HPDE6-E6E7 (cell line): ENCODE measurements around the gene ZNF469.

ENCODE experiments used
- DNase-seq: peaks from one replicate; pipeline ENCODE4 v3.0.0; 2011; ENCODE audit warnings: missing footprints; ENCODE audit errors: extremely low spot score

ZNF469 gene, protein sequence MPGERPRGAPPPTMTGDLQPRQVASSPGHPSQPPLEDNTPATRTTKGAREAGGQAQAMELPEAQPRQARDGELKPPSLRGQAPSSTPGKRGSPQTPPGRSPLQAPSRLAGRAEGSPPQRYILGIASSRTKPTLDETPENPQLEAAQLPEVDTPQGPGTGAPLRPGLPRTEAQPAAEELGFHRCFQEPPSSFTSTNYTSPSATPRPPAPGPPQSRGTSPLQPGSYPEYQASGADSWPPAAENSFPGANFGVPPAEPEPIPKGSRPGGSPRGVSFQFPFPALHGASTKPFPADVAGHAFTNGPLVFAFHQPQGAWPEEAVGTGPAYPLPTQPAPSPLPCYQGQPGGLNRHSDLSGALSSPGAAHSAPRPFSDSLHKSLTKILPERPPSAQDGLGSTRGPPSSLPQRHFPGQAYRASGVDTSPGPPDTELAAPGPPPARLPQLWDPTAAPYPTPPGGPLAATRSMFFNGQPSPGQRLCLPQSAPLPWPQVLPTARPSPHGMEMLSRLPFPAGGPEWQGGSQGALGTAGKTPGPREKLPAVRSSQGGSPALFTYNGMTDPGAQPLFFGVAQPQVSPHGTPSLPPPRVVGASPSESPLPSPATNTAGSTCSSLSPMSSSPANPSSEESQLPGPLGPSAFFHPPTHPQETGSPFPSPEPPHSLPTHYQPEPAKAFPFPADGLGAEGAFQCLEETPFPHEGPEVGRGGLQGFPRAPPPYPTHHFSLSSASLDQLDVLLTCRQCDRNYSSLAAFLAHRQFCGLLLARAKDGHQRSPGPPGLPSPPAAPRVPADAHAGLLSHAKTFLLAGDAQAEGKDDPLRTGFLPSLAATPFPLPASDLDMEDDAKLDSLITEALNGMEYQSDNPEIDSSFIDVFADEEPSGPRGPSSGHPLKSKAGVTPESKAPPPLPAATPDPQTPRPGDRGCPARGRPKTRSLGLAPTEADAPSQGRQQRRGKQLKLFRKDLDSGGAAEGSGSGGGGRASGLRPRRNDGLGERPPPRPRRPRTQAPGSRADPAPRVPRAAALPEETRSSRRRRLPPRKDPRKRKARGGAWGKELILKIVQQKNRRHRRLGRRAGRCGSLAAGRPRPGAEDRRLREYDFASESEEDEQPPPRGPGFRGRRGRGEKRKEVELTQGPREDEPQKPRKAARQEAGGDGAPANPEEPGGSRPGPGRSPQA (N-terminal part only)

DNA sequence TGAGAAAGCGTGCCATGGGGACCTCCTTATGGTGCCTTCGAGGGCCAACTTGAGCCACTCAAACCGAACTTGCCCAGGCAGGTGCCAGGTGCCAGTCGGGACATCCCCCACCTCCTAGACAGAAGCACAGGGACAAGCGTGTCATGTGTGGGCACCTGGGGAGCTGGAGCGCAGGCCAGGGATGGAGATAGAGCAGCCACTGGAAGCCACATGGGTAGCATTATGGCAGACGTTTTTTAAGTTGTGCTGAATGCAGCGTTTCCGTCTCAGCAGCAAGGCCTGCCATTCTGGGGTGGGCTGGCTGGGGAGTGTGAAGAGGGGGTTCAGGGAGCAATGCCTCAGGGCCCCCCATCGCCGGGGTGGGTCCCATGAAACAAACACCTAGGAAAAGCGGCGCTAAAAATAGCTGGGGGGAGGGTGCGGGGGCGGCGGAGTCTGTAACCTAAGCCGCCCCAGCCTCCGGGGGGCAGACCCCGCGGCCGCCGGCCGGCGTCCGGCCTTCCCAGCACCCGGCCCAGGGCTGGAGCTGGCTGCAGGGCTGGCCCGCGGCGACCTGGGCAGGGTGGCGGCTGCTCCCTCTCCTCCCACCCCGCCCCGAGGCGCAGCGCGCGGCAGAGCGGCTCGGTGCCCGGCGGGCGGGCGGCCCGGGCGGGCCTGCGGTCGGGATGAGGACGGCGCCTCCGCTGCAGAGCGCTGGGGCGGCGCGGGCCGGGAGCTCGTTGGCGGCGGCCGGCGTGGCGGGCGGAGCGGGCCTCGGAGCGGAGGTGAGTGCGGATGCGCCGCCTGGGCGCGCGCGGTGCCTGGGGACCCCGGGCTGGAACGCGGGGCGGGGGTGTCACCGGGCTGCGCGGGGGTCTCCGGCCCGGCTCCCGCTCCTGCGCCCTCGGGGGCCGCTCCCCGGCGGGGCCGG lies at the start of gene ZNF469:
Gene ZNF469 (plus strand): TSS at position 469 of the 910 bp plus-strand sequence. CDS start 44,512 bp downstream, outside the sequence.
- DNase-seq = no peak

GRCh38 chr16:88333848-88334777 lies 48.6 kb upstream of the ZNF469 start:
- no peak for DNase-seq

GRCh38 chr16:88334778-88335720 lies 47.7 kb upstream of the ZNF469 start:
- DNase-seq = no peak

DNA sequence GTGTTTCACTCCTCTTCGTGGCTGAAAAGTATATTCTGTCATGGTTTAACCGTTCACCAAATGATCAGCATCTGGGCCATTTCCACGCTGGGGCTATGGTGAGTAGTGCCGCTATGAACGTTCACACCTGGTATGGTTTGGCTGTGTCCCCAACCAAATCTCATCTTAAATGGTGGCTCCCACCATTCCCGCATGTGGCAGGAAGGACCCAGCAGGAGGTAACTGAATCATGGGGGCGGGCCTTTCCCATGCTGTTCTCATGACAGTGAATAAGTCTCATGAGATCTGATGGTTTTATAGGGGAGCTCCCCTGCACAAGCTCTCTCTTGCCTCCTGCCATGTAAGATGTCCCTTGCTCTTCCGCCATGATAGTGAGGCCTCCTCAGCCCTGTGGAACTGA lies 45.7 kb upstream of the ZNF469 start:
- DNase-seq = no peak

DNA sequence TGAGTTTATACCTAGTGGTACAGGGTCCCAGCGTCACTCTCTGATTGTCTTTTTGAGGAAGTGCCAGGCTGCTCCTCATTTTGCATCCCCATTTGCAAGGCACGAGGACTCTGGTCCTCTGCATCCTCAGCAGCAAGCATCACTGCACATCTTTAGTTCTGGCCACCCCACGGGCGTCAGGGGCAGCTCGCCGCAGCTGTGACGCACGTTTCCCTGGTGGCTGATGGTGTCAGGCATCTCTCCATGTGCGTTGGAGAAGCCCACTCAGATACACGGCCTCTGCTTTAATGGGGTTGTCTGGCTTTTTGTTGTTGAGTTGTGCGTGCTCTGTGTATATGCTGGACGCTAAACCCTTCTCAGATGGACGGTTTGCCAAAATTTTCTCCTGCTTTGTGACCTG lies 45.2 kb upstream of the ZNF469 start:
- no peak for DNase-seq

DNA sequence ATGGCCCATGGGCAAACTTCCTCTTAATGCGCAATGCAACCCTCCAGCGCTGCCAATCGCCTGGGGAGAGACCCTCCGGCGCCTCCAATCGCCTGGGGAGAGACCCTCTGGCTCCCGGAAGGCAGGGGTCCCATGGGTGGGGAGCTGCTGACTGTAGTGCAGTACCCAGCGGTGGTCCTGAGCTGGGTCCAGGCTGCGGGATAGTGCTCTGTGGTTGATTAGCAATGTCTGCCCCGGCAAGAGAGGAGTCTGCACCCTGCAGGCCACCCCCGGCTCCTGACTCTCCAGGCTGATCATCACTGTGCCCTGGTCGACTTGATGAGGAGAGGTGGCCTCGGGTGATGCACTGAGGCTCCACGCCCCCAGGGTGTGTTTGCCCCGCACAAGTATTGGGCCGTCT lies 44.6 kb upstream of the ZNF469 start:
- DNase-seq = no peak

- no peak for DNase-seq
Observed at GRCh38 chr16:88338896-88339295, 43.9 kb upstream of the ZNF469 start.

- DNase-seq = no peak
Observed at GRCh38 chr16:88339930-88340754, 42.6 kb upstream of the ZNF469 start.

DNA sequence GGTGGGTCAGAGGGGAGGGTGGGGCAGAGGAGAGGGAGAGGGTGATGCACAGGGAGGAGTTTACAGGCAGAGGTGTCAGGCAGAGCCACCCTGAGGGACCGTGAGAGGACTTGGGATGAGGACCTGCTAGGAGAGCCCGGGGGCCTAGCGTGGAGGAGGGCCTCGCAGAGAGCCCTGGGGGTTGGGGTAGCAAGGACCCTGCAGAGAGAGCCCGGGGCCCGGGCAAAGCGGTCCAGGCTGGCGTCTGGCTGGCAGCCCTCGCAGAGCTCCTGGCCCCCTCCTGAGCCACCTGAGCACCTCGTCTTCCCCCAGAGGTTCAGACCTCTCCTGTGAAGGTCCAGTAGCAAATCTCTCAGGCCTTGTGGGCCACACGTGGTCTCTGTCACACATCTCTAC lies 42.0 kb upstream of the ZNF469 start:
- DNase-seq = no peak

- no peak for DNase-seq
Observed at GRCh38 chr16:88341551-88342290, 41.0 kb upstream of the ZNF469 start.

DNA sequence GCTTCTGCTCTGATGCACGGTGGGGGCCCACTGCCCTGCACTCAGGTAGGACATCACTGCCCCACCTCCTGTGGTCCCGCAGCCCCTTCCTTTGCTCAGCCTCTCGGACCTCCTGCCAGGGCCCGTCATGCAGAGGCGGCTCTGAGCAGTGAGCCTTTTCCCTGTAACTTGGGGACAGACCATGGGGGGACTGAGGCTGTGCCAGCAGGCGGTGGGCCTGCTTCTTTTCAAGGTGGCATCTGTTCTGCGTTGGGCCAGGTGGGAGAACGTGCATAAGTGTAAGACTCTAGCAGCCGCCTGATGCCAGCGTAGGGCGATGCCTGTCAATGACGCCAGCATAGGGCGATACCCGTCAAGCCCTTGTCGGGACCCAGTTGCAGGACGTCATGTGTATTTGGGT lies 40.3 kb upstream of the ZNF469 start:
- DNase-seq = no peak

- no peak for DNase-seq
Observed at GRCh38 chr16:88343271-88343791, 39.4 kb upstream of the ZNF469 start.

- no peak for DNase-seq
Observed at GRCh38 chr16:88344411-88345030, 38.2 kb upstream of the ZNF469 start.

- DNase-seq = no peak
Observed at GRCh38 chr16:88345031-88345720, 37.6 kb upstream of the ZNF469 start.

DNA sequence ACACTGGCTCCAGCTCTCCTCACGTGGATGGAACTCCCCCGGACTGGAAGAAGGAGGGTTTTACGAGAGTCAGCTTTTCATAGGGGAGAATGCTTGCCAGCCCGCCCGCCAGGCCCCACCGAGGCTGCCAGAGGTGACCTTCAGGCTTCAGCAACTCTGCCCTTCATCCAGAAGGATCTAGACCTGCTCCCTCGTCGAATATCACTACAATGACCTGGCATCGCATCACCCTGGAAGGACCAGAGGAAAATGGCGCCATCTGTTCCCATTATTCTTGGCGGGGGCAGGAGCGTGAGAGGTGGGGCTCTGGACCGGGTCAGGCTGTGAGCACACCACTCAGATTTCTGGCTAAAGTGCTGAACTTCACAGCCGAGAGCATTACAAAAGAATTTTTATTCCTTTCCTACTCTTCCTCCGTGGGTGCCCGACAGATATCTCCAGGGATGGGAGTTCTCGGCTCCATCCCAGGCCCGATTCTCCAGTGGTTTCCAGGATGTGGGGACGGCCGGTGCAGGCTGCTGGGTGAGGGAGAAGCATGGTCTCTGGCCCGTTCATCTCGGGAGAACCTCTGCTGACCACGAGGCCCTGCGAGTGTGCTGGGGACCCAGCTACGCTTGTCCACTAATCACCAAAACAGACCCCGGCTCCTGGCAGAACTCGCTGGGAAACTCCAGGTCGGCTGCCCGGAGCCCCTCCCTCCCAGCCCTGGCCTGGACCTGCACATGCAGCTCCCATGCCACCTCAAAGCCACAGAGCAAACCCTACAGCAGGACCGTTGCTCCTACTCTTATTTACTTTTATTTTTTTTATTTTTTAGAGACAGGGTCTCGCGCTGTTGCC lies 36.8 kb upstream of the ZNF469 start:
- no peak for DNase-seq
